COLO668 (cell line): ENCODE data around the gene CYP46A1.

Experiments used
- DNase-seq: peaks from one replicate; lab custom pipeline; 2025; ENCODE audit not compliant: unreplicated experiment; lab: John Stamatoyannopoulos, UW

The CYP46A1 gene

GRCh38 chr14:99741227-99741976, 57.3 kb downstream of the CYP46A1 start:
- no peak for DNase-seq

DNA sequence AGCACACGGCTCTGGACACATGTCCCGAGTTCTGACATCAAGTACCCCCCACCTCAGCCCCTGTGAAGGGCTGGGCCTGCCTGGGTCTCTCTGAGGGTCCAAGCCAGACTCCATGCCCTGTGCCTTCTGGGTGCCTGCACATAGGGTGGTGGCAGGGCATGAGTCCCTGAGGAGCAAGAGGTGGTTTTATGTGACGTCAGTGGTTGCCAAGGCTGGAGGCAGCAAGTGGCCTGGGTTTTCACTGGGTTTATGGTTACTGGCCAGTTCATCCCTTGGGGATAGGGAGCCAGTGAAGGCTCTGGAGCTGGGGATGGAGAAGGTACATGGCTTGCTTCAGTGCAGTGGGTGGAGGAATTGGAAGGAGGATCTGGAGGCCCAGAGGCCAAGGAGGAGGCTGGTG, 58.0 kb downstream of the CYP46A1 start:
- DNase-seq = no peak

GRCh38 chr14:99742509-99743487, 58.7 kb downstream of the CYP46A1 start:
- no peak for DNase-seq

GRCh38 chr14:99744199-99744872, 60.2 kb downstream of the CYP46A1 start:
- DNase-seq = no peak

DNA sequence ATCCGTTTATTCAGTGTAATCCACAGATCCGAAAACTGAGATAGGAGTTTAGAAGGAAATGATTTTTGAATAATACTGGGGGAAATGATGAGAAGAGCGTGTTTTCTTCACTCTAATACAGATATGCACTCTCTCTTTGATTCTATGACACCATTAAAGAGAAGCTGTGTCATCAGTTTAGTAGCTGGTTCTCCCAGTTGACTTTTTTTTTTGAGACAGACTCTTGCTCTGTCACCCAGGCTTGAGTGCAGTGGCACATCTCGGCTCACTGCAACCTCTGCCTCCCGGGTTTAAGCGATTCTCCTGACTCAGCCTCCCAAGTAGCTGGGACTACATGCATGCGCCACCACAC, 60.8 kb downstream of the CYP46A1 start:
- no peak for DNase-seq

GRCh38 chr14:99745307-99745951, 61.3 kb downstream of the CYP46A1 start:
- DNase-seq = no peak

GRCh38 chr14:99747167-99747566, 63.1 kb downstream of the CYP46A1 start:
- DNase-seq = no peak

DNA sequence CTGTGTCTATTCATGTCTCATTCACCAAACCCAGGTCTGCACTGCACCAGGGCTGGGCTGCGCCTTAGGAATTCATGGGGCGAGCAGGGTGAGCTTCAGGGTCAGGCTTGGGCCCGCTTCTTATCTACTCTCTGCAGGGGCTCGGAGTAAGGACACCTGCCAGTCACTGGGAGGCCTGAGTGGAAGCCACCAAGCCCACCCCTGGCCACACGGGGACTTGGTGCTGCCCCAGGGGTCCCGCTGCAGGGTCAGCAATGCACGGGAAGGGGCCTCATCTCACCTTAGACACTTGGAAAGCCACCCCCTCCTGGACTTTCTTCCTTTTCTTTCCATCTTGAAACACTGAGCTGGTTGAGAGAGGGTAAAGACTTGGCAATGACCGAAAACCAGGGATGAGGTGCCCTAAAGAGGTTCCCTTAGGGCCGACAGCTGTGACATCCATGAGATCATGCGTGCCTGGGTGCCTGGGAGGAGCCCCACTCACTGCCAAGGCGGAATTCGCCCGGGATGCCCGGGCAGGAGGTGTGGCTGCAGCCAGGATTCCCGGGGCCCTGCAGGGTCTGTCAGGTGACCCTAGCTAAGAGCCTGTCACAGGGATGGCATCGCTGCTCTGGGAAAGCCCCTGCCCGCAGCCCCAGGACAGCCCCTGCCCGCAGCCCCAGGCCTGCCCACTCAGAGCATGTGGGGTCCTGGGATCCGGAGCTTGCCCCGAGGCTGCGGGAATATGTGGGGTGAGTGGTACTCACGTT, 63.7 kb downstream of the CYP46A1 start:
- no peak for DNase-seq

- DNase-seq = no peak
These were observed 64.4 kb downstream of the CYP46A1 start for GRCh38 chr14:99748529-99748928.

GRCh38 chr14:99749142-99749541, 65.0 kb downstream of the CYP46A1 start:
- DNase-seq = no peak

DNA sequence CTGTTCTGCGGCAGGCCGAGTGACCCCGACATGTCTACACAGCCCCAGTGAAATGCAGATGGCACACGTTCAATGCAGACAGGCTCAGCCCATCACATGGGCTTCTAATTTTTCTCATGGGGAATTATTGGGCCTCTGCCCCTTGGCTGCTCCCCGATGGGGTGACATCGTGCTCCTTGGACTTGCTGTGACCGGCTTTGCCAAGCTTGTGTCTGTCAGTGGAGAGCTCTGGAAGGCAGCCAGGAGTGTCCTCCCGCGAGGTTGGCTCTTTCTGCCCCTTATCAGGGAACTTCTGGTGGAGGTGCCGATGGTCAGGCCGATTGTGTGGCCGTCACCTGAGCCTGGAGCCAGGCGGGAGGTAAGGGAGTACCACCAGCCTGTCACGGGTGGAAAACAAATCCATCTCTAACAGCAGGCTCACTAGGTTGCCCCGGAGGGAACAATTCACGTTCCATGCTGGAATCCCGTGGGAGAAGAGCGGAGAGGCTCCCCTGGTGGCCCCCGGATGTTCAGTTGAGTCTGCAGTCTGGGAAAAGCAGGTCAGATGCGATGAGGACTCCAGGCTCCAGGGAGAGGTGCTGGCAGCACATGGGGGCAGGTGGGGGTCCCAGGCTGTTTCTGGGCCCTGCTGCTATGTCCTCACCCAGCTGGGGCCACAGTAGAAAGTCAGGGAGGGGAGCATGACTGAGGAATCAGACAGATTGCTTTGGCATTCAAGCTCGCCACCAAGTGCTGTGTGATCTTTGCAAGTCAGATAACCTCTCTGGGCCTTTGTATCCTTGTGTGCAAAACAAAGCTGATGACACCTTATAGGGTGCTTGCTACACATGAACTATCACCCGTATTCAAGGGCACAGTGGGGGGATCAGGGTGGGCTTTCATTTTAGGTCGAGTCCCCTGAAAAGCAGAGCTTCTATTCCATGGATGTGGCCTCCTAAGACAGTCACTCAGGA, 65.9 kb downstream of the CYP46A1 start:
- no peak for DNase-seq

GRCh38 chr14:99750746-99751450, 66.8 kb downstream of the CYP46A1 start:
- no peak for DNase-seq

GRCh38 chr14:99751539-99752485, 67.7 kb downstream of the CYP46A1 start:
- no peak for DNase-seq

DNA sequence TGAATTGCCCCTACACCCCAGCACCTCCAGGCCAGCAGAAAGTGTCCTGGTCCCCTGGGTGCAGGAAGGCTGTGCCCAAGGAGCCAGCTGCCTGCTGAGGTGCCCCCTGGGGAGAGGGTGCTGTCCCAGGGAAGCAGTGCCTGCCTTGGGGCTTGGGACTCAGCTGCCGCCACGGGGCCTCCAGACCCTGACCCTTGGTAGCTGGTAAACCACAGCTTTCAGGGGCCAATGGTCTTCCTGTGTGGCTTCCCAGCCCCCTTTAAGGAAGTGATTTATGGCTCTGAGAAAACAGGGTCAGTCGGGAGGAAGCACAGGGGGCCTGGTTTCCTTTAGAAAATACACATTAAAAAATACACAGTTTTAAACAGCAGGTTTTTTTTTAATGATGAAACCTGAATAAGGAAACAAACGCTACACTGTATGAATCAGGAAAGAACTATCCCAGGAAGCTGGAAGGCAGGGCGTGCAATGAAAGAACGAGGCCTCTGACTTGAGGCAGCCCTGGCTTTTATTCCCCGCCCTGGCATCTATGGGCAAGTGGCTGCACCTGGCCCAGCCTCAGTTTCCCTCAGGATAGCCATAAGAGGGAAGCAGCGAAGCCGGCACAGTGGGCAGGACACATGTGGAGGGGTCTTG, 68.5 kb downstream of the CYP46A1 start:
- no peak for DNase-seq

DNA sequence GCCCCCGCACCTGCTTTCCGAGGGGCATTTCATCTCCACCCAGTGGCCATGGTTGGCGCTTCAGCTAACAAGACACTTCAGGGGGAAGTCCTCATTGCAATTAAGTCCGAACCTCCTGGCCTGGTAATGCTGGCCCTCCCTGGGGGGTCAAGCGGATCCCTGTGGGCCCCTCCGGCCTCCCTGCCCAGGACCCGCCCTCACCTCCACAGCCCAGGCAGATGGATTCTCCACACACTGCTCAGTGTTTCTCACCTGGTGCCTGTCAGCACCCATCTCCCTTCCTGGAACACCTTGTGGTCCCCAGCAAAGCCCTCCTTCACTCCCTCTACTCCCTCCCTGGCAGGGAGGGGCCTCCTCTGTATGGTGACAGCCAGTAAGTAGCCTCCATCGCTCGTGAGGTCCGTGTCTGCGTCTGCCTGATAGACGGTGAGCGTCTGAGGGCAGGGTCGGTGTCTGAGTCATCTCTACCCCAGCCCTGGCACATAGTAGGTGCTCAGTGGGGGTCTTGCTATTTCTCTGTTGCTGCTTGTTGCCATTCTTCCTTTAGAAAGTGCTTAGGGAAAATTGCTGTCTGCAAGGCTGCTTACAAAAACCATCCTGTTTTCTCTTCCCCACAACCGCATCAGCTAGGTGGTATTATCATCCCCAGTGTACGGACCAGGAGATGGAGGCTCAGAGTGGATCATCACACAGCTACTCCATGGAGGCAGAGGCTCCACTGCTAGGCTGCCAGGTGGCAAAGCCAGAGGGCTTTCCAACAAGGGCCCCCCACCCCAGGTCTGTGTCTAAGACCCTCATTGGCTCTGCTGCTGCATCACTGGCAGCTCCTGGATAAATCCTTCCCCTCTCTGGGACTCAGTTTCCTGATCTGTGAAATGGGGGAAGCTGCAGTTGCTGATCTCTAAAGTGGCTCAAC, 69.4 kb downstream of the CYP46A1 start:
- DNase-seq = no peak
